IMR-90 (cell line): ENCODE data around the gene PRKN. TPM values are rescaled to one million over a fixed set of nuclear protein-coding genes. Genes with fewer than 3 reads are reported as not detected.
A peak's percentile ranks its signal among the peaks of the same experiment; 100 is the strongest.

Experiments used
- ATAC-seq: fragments of 200-7000 bp; cut with Tn5 transposase; 2 replicates; pipeline ENCODE4 v1.9.1; 2020; ENCODE audit warnings: low read depth, mild to moderate bottlenecking, moderate library complexity
- BruUV-seq: library from RNA; stranded (reverse); fragments of 400-500 nt; replicated peaks from 2 replicates; lab custom pipeline; 2021; lab: Mats Ljungman, UMichigan
- CTCF ChIA-PET: fragments of 300-600 bp; formaldehyde crosslinking; extraction: SDS; loops from one replicate; lab custom pipeline; 2021; ENCODE audit warnings: antibody characterized with exemption; lab: Yijun Ruan, JAX
- POLR2A ChIA-PET: fragments of 300-600 bp; sonication (Branson Sonifier 250); formaldehyde crosslinking; loops from one replicate; lab custom pipeline; 2022; ENCODE audit warnings: antibody characterized with exemption; ENCODE audit not compliant: unreplicated experiment; lab: Charles Lee
- DNase-seq: peaks from one replicate; pipeline ENCODE4 v3.0.0; 2013
- H2AFZ ChIP-seq: replicated peaks from 2 replicates; pipeline ENCODE3; 2013; ENCODE audit warnings: low read length, mild to moderate bottlenecking; ENCODE audit not compliant: poor library complexity
- H2AK5ac ChIP-seq: 2 replicates; pipeline ENCODE4 v1.6.1; 2013; ENCODE audit warnings: low read depth, low read length, inconsistent platforms
- H2AK9ac ChIP-seq: replicated peaks from 2 replicates; pipeline ENCODE3; 2013; ENCODE audit warnings: mild to moderate bottlenecking, low read depth, low read length, moderate library complexity; ENCODE audit not compliant: poor library complexity
- H2BK120ac ChIP-seq: 2 replicates; pipeline ENCODE4 v1.6.1; 2013; ENCODE audit warnings: low read depth, low read length, inconsistent platforms
- H2BK15ac ChIP-seq: 3 replicates; pipeline ENCODE4 v1.6.1; 2013; ENCODE audit warnings: low read depth, low read length, inconsistent platforms
- H2BK20ac ChIP-seq: 2 replicates; pipeline ENCODE4 v1.6.1; 2013; ENCODE audit warnings: low read depth, mild to moderate bottlenecking, inconsistent platforms, low read length, moderate library complexity
- H2BK5ac ChIP-seq: 2 replicates; pipeline ENCODE4 v1.6.1; 2013; ENCODE audit warnings: mild to moderate bottlenecking, low read depth, low read length, inconsistent platforms; ENCODE audit not compliant: poor library complexity, severe bottlenecking
- H3K14ac ChIP-seq: replicated peaks from 2 replicates; pipeline ENCODE4 v1.6.1; 2013; ENCODE audit warnings: low read depth, low read length, inconsistent platforms
- H3K18ac ChIP-seq: 2 replicates; pipeline ENCODE4 v1.6.1; 2013; ENCODE audit warnings: low read depth, low read length, control low read depth
- H3K23ac ChIP-seq: 2 replicates; pipeline ENCODE4 v1.6.1; 2013; ENCODE audit warnings: low read depth, low read length, inconsistent platforms
- H3K27ac ChIP-seq: 2 replicates; pipeline ENCODE4 v1.5.1; 2013; ENCODE audit warnings: mild to moderate bottlenecking, control low read depth, low read length; ENCODE audit not compliant: insufficient read depth
- H3K27me3 ChIP-seq: 2 replicates; pipeline ENCODE4 v1.6.1; 2013; ENCODE audit warnings: low read length; ENCODE audit not compliant: control insufficient read depth, insufficient read depth
- H3K36me3 ChIP-seq: 2 replicates; pipeline ENCODE4 v1.6.1; 2013; ENCODE audit warnings: low read length, mixed read lengths; ENCODE audit not compliant: control insufficient read depth, insufficient read depth
- H3K4ac ChIP-seq: 2 replicates; pipeline ENCODE4 v1.6.1; 2013; ENCODE audit warnings: low read depth, low read length, inconsistent platforms
- H3K4me1 ChIP-seq: 2 replicates; pipeline ENCODE4 v1.6.1; 2013; ENCODE audit warnings: low read length, mixed read lengths; ENCODE audit not compliant: control insufficient read depth, insufficient read depth
- H3K4me2 ChIP-seq: 2 replicates; pipeline ENCODE4 v1.6.1; 2013; ENCODE audit warnings: low read depth, mild to moderate bottlenecking, control low read depth, low read length, moderate library complexity
- H3K4me3 ChIP-seq: 2 replicates; pipeline ENCODE4 v1.5.1; 2013; ENCODE audit warnings: low read depth, mild to moderate bottlenecking, control low read depth, low read length, moderate library complexity; ENCODE audit not compliant: insufficient read depth
- H3K56ac ChIP-seq: 2 replicates; pipeline ENCODE4 v1.6.1; 2013; ENCODE audit warnings: low read length, inconsistent platforms; ENCODE audit not compliant: insufficient read depth; ENCODE audit errors: extremely low read depth
- H3K79me1 ChIP-seq, 2 experiments: 2 replicates each; pipeline ENCODE4 v1.6.1; 2013; ENCODE audit warnings: low read length in 2 of 2, inconsistent platforms in 1 of 2, low read depth in 1 of 2
- H3K9ac ChIP-seq: 2 replicates; pipeline ENCODE4 v1.6.1; 2013; ENCODE audit warnings: low read depth, low read length, control low read depth
- H3K9me1 ChIP-seq: 2 replicates; pipeline ENCODE4 v1.6.1; 2013; ENCODE audit warnings: low read length, inconsistent platforms; ENCODE audit not compliant: insufficient read depth
- H3K9me3 ChIP-seq: 2 replicates; pipeline ENCODE4 v1.6.1; 2013; ENCODE audit warnings: low read length; ENCODE audit not compliant: control insufficient read depth, insufficient read depth
- H4K20me1 ChIP-seq: 2 replicates; pipeline ENCODE4 v1.6.1; 2013; ENCODE audit warnings: low read length, inconsistent platforms; ENCODE audit not compliant: insufficient read depth
- H4K5ac ChIP-seq: 2 replicates; pipeline ENCODE4 v1.6.1; 2013; ENCODE audit warnings: mild to moderate bottlenecking, low read depth, low read length, control low read depth
- H4K8ac ChIP-seq, 2 experiments: 2 replicates each; pipeline ENCODE4 v1.6.1; 2013; ENCODE audit warnings: low read depth in 2 of 2, low read length in 2 of 2, control low read depth in 1 of 2, inconsistent platforms in 1 of 2
- H4K91ac ChIP-seq: 2 replicates; pipeline ENCODE4 v1.6.1; 2013; ENCODE audit warnings: low read depth, low read length, inconsistent platforms; ENCODE audit not compliant: insufficient read depth
- BHLHE40 ChIP-seq: fragments of 150-350 bp; IDR thresholded peaks from 2 replicates; pipeline ENCODE4 v1.6.1; 2016; ENCODE audit warnings: mild to moderate bottlenecking, low read depth, low read length
- MAFK ChIP-seq: IDR thresholded peaks from 2 replicates; pipeline ENCODE4 v1.6.1; 2012; ENCODE audit warnings: low read depth, low read length, improper control_type of control experiment
- MAZ ChIP-seq: IDR thresholded peaks from 2 replicates; pipeline ENCODE4 v1.6.1; 2012; ENCODE audit warnings: low read depth, mild to moderate bottlenecking, low read length, improper control_type of control experiment, moderate library complexity, borderline replicate concordance
- MXI1 ChIP-seq: IDR thresholded peaks from 2 replicates; pipeline ENCODE4 v1.6.1; 2012; ENCODE audit warnings: low read depth, mild to moderate bottlenecking, low read length, moderate library complexity, borderline replicate concordance
- NFE2L2 ChIP-seq: fragments of 150-350 bp; IDR thresholded peaks from 2 replicates; pipeline ENCODE4 v1.6.1; 2016; ENCODE audit warnings: low read depth, mild to moderate bottlenecking, low read length
- POLR2A ChIP-seq: IDR thresholded peaks from 2 replicates; pipeline ENCODE4 v1.6.1; 2012; ENCODE audit warnings: mild to moderate bottlenecking, low read depth, low read length
- RAD21 ChIP-seq: IDR thresholded peaks from 2 replicates; pipeline ENCODE4 v1.6.1; 2012; ENCODE audit warnings: low read length, improper control_type of control experiment
- WGBS, 2 experiments: methylation state at CpG; one replicate each; pipeline versions ENCODE4 v1.1.5 to v1.1.7; 2013; ENCODE audit warnings: missing lambda C conversion rate in 2 of 2; ENCODE audit not compliant: insufficient read length in 1 of 2; ENCODE audit errors: extremely low coverage in 2 of 2; 5-methylcytosine and 5-hydroxymethylcytosine counted together
- dilution Hi-C: fragments of 300-500 bp; cut with HindIII; formaldehyde crosslinking; loops from one replicate; pipeline ENCODE4 v1.14.3; 2018; ENCODE audit warnings: low sequenced_read_pairs; ENCODE audit not compliant: unreplicated experiment
- in situ Hi-C: fragments of 300-500 bp; cut with MboI; formaldehyde crosslinking; loops from 3 replicates; pipeline ENCODE4 v1.14.3; 2019; ENCODE audit warnings: low sequenced_read_pairs, inconsistent platforms, mixed read lengths
- intact Hi-C: fragments of 100-400 bp; cut with micrococcal nuclease; formaldehyde crosslinking; loops from 2 replicates; pipeline ENCODE4 v1.10.0; 2022
- polyA plus RNA-seq, 3 experiments: library from polyadenylated mRNA; depleted of rRNA; stranded (reverse); fragments of >200 nt; gene quantifications; 2 replicates each; pipeline ENCODE4 v1.2.3, GENCODE V29; 2012; ENCODE audit warnings: low replicate concordance in 1 of 3
- total RNA-seq: library from RNA; depleted of rRNA; stranded (reverse); fragments of >200 nt; gene quantifications from 2 replicates; pipeline ENCODE4 v1.2.3, GENCODE V29; 2012
- TF ChIP-seq, protein P1 (sequence below): conservative IDR thresholded peaks from 2 replicates; pipeline ENCODE4 v1.5.1; 2012; ENCODE audit warnings: mild to moderate bottlenecking, low read depth, low read length, improper control_type of control experiment
- TF ChIP-seq, protein P2 (sequence below): fragments of 150-350 bp; IDR thresholded peaks from 2 replicates; pipeline ENCODE4 v1.6.1; 2017; ENCODE audit warnings: mild to moderate bottlenecking, antibody characterized with exemption, low read length, low read depth
- TF ChIP-seq, protein P3 (sequence below): fragments of 150-350 bp; IDR thresholded peaks from 2 replicates; pipeline ENCODE4 v1.6.1; 2016; ENCODE audit warnings: low read depth, mild to moderate bottlenecking, low read length, moderate library complexity, borderline replicate concordance

The PRKN gene
- total and polyA plus RNA-seq, 2 of the 4 experiments (the other 2 are of a cell fraction), result 0.15 to 0.18 TPM

GRCh38 chr6:162750776-162751175 lies 23.2 kb upstream of the PRKN start:
- Histone ChIP-seq H3K4me3 (no peak overlapping the region), H3K4ac (no peak overlapping the region), H3K9ac (no peak overlapping the region), H2AFZ (no peak overlapping the region), H2AK9ac (no peak overlapping the region), H3K79me1 (no peaks in the 10 kb centered on the region), H2BK20ac (no peak overlapping the region), H3K36me3 (no peaks in the 10 kb centered on the region), H4K20me1 (no peaks in the 10 kb centered on the region), H4K8ac (no peak overlapping the region), H3K27me3 (no peaks in the 10 kb centered on the region), H3K4me2 (no peak overlapping the region), H3K4me1 (no peaks in the 10 kb centered on the region), H3K9me1 (no peaks in the 10 kb centered on the region), H3K56ac (no peak overlapping the region), H4K91ac (no peak overlapping the region), H2BK120ac (no peak overlapping the region), H4K5ac (no peak overlapping the region), H3K27ac (no peak overlapping the region), H3K9me3 (peaks cover 2% of the 10 kb centered on the region; the same call in 1 of the 2 replicates), H2AK5ac (no peak overlapping the region), H3K18ac (no peak overlapping the region), H2BK15ac (no peak overlapping the region), H2BK5ac (no peak overlapping the region), H3K23ac (no peak overlapping the region), H3K14ac (no peak overlapping the region)
- intact Hi-C loops (no loop called here), dilution Hi-C loops (no loop called here), in situ Hi-C loops (no loop called here)
- TF ChIP-seq RAD21 (no peak), POLR2A (no peak), MAZ (no peak), BHLHE40 (no peak), MXI1 (no peak), MAFK (no peak), NFE2L2 (no peak)
- TF ChIP-seq, protein P1, sequence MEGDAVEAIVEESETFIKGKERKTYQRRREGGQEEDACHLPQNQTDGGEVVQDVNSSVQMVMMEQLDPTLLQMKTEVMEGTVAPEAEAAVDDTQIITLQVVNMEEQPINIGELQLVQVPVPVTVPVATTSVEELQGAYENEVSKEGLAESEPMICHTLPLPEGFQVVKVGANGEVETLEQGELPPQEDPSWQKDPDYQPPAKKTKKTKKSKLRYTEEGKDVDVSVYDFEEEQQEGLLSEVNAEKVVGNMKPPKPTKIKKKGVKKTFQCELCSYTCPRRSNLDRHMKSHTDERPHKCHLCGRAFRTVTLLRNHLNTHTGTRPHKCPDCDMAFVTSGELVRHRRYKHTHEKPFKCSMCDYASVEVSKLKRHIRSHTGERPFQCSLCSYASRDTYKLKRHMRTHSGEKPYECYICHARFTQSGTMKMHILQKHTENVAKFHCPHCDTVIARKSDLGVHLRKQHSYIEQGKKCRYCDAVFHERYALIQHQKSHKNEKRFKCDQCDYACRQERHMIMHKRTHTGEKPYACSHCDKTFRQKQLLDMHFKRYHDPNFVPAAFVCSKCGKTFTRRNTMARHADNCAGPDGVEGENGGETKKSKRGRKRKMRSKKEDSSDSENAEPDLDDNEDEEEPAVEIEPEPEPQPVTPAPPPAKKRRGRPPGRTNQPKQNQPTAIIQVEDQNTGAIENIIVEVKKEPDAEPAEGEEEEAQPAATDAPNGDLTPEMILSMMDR, result no peak
- TF ChIP-seq, protein P2, sequence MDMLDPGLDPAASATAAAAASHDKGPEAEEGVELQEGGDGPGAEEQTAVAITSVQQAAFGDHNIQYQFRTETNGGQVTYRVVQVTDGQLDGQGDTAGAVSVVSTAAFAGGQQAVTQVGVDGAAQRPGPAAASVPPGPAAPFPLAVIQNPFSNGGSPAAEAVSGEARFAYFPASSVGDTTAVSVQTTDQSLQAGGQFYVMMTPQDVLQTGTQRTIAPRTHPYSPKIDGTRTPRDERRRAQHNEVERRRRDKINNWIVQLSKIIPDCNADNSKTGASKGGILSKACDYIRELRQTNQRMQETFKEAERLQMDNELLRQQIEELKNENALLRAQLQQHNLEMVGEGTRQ, result no peak
- TF ChIP-seq, protein P3, sequence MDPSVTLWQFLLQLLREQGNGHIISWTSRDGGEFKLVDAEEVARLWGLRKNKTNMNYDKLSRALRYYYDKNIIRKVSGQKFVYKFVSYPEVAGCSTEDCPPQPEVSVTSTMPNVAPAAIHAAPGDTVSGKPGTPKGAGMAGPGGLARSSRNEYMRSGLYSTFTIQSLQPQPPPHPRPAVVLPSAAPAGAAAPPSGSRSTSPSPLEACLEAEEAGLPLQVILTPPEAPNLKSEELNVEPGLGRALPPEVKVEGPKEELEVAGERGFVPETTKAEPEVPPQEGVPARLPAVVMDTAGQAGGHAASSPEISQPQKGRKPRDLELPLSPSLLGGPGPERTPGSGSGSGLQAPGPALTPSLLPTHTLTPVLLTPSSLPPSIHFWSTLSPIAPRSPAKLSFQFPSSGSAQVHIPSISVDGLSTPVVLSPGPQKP, result no peak
- no peak for ATAC-seq
- no TSS peak for BruUV-seq
- CTCF ChIA-PET, result no interaction called here
- DNase-seq, result peak; percentile 2
- no CpG with 5 or more reads among the region's 3 CpGs for WGBS, 2 experiments
- POLR2A ChIA-PET, result interaction anchor here (0.5 kb wide), 1 partner anchor 800 kb away, joined by 6 read pairs; no protein-coding TSS in a partner anchor
